Skeletal muscle tissue (tissue), 4 donors: Measurements from ENCODE around the gene ESF1. TPM values are rescaled to one million over a fixed set of nuclear protein-coding genes. Genes with fewer than 3 reads are reported as not detected.
A peak's percentile ranks its signal among the peaks of the same experiment; 100 is the strongest.

Source experiments
- H3K27ac ChIP-seq: one replicate; pipeline ENCODE4 v1.7.0; 2013; ENCODE audit warnings: mild to moderate bottlenecking, low read depth, low read length, inconsistent platforms
- H3K27me3 ChIP-seq, 3 donors: one replicate each; pipeline ENCODE4 v1.7.0; 2013; ENCODE audit warnings: low read length in 3 of 3; ENCODE audit not compliant: control insufficient read depth in 3 of 3, insufficient read depth in 3 of 3
- H3K36me3 ChIP-seq, 3 donors: one replicate each; pipeline ENCODE4 v1.7.0; 2013; ENCODE audit warnings: low read length in 3 of 3; ENCODE audit not compliant: control insufficient read depth in 3 of 3, insufficient read depth in 3 of 3
- H3K4me1 ChIP-seq, 3 donors: one replicate each; pipeline ENCODE4 v1.7.0; 2013; ENCODE audit warnings: low read length in 3 of 3, mild to moderate bottlenecking in 3 of 3; ENCODE audit not compliant: control insufficient read depth in 3 of 3, insufficient read depth in 3 of 3
- H3K4me3 ChIP-seq, 3 donors: one replicate each; pipeline ENCODE4 v1.7.0; 2013; ENCODE audit warnings: low read length in 3 of 3
- H3K9ac ChIP-seq, 3 donors: one replicate each; pipeline ENCODE4 v1.7.0; 2013; ENCODE audit warnings: low read length in 3 of 3, mild to moderate bottlenecking in 3 of 3, moderate library complexity in 2 of 3, low read depth in 1 of 3
- H3K9me3 ChIP-seq, 3 donors: one replicate each; pipeline ENCODE4 v1.7.0; 2013; ENCODE audit warnings: low read length in 3 of 3; ENCODE audit not compliant: control insufficient read depth in 3 of 3
- total RNA-seq: library from RNA; depleted of rRNA; stranded (reverse); fragments of >200 nt; gene quantifications from one replicate; pipeline ENCODE4 v1.2.3, GENCODE V29; 2014
- donor health status: Osteomylitis.

ESF1 gene
- total RNA-seq, 1 donor from 2014 or later = 5.7 TPM

DNA sequence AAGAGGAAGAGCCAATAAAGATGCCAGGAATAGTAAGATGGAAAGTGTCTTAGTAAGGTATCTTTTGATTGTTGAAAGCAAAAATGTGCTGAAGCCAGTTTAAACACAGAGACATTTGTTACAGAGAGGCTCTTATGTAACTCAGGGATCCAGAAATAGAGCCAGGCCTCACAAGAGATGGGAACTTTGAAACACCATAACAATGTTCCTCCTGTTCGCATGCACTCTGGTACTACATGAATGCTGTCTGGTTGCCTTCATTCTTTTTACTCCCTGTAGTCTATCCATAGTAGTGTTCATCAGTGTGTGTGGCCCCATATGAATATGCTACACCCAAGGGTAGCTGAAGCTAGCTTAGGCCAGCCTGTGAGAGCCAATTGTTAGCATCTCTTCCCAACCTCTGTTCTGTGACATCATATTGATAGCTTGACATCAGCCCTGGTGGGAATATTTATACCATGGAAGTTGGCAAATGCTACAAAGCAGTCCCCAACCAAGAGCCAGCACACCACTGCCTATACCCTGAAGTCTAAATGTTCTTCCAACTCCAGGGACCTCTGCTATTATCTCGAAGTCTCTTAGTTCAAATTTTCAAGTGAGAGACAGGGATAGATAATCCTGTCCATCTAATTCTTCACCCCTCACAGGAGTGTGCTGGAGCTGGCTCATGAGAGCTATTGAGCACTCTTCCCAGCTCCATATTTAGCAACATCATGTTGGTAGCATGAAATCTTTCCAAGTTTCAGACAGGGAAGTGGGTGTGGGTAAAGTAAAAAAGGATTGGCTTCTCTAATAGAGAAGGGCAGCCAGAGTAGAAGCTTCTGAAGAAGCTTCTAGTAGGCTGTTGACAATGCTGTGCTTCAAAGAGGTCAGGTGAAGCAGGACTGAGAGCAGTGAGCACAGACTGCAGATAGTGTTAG lies 7.1 kb upstream of the ESF1 start:
- peaks cover 13 to 18% (median 17%) of the 10 kb centered on the region in 3 donors for H3K4me1 ChIP-seq
- peaks cover 35 to 52% (median 45%) of the 10 kb centered on the region in 3 donors for H3K36me3 ChIP-seq
- no peaks in the 10 kb centered on the region for H3K27me3 ChIP-seq
- H3K4me3 ChIP-seq = no peak overlapping the region
- peak overlapping the region; percentile 51 for H3K27ac ChIP-seq
- H3K9ac ChIP-seq = no peak overlapping the region
- no peaks in the 10 kb centered on the region for H3K9me3 ChIP-seq

DNA sequence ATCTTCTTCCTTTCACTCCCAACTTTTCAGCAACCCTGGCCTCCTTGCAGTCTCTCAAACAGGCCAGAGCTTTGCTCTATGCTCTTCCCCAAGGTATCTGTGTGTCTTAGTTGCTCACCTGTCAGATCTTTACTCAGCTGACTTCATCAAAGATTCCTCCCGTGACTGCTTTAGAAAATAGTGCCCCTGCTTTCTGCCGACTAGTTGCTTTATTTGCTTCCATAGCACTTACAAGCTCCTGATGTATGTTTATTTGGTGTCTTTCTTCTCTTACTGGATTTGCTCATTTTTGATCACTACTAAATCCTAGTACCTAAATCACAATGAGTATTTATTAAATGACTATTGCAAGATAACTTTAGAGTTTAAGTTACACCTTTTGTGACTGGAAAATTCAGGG lies 6.0 kb upstream of the ESF1 start:
- no peaks in the 10 kb centered on the region for H3K9me3 ChIP-seq
- H3K36me3 ChIP-seq = peaks cover 26 to 47% (median 37%) of the 10 kb centered on the region in 3 donors
- H3K27ac ChIP-seq = no peak overlapping the region

DNA sequence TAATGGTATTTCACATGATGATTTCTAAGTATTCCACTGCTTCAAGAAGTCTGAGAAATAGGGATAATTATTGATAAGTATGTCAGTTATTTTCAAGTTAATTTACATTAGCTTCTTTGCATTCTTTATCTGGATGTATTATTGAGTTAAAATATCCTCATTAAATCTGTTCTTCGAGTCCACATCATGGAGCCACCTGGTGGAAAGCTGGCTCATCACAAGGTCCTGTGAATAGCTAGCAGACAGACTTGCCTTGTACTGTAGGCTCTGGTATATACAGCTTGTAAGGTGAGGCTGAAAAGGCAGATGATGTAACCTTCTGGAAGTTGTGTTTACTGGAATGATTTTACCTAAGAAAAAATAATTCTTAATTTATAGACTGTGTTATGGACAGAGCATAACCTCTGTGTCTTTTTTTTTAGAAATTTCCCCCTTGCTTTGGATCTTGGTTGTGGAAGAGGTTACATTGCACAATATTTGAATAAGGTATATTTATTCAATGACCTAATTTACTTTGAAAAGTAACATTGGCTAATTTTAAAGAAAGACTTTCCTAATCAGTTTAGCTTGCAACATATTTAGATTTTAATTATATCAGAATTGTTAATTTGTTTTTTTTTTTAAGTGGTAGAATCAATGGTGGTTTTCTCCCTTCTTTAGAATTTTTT lies 3.6 kb upstream of the ESF1 start:
- H3K27ac ChIP-seq = no peak overlapping the region
- H3K27me3 ChIP-seq = no peaks in the 10 kb centered on the region
- no peak overlapping the region for H3K9ac ChIP-seq
- no peak overlapping the region for H3K4me3 ChIP-seq
- peaks cover 27 to 40% (median 29%) of the 10 kb centered on the region in 3 donors for H3K4me1 ChIP-seq
- no peaks in the 10 kb centered on the region for H3K9me3 ChIP-seq
- H3K36me3 ChIP-seq = peaks cover 17 to 31% (median 24%) of the 10 kb centered on the region in 3 donors

More for the DNA sequence above, 6.0 kb upstream of the ESF1 start:
- no peak overlapping the region for H3K4me3 ChIP-seq
- H3K27me3 ChIP-seq = no peaks in the 10 kb centered on the region
- peaks cover 20 to 27% (median 25%) of the 10 kb centered on the region in 3 donors for H3K4me1 ChIP-seq
- H3K9ac ChIP-seq = no peak overlapping the region

DNA sequence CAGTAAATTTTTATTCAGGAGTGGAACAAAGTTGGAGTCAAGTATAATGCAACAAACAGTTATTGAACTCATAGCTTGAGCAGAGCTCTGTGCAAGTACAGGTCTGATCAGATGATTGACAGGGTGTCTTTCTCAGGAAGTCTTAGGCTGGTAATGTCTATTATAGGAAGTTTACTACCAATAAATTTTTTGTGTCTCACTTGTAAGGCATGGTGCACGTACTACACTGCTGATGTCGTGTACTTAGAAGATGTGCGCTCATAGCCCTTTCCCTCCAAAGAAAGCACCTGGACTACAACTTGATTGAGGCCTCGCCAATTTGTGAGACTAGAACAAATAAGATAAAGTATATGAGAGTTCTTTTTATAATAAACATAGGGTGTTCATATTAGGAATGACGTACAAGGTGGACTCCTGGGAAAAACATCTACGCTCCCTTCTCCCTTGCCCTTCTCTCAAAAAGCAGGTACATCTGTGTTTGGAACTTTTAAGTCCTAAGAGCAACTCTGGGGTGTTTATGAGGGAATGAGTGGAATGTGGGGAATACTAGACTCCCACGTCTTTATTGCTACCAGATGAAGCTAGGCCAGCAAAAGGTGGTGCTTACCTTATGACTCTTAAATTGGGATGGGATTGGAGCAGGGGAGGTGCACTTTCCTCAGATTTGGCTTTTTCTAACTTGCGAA lies 1.6 kb upstream of the ESF1 start:
- Histone ChIP-seq H3K4me1 (peaks cover 14 to 26% (median 15%) of the 10 kb centered on the region in 3 donors), H3K27me3 (no peaks in the 10 kb centered on the region), H3K9ac (peak overlapping the region; percentile 87 to 91 (median 91)), H3K4me3 (peak overlapping the region; percentile 59 to 99 (median 93)), H3K9me3 (no peaks in the 10 kb centered on the region), H3K36me3 (peaks cover 15 to 24% (median 16%) of the 10 kb centered on the region in 3 donors), H3K27ac (peak overlapping the region; percentile 14)

DNA sequence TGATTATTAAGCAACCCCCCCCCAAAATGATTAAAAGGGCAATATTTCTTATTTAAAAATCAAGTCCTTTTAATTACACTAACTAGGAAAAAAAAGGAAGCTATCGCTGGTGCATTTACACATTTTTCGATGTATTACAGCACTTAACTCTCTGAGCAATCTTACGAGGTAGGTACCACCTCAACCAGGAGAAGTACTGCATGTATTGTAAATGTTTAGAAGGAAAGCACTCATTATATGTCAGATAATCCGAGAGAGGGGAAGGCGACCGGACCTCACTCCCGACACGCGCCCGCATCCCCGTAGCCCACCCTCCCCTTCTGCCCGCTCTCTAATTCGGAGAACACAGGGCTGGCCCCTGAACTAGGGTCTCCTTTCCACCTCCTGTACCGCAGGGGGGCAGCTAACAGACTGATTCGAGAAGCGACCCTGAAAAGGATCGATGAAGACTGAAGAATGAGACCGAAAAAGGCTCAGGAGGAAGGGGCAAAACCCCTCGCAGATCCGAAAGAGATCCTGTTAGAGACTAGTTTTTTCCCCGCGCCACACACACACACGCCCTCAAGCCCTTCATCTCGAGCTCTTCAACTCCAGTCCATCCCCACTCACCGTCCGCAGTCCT lies 337 bp downstream of the ESF1 start:
- H3K4me1 ChIP-seq = peaks cover 14 to 23% (median 15%) of the 10 kb centered on the region in 3 donors
- no peaks in the 10 kb centered on the region for H3K27me3 ChIP-seq
- H3K9me3 ChIP-seq = no peaks in the 10 kb centered on the region
- peak overlapping the region; percentile 93 to 99 (median 98) for H3K4me3 ChIP-seq
- peaks cover 10 to 22% (median 13%) of the 10 kb centered on the region in 3 donors for H3K36me3 ChIP-seq
- H3K9ac ChIP-seq = peak overlapping the region; percentile 87 to 91 (median 91)
- H3K27ac ChIP-seq = peak overlapping the region; percentile 92

DNA sequence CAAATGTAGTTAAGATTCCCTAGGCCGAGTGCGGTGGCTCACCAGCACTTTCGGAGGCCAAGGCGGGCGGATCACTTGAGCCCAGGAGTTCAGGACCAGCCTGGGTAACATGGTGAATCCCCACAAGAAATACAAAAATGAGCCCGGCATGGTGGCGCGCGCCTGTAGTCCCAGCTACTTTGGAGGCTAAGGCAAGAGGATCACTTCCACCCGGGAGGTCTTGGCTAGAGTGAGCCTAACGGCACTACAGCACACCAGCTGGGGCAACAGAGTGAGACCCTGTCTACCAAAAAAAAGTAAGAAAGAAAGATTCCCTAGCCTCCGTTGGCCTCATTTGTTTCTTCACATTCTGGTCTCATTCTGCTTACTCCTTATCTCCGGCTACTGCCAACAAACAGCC lies 1.2 kb downstream of the ESF1 start:
- H3K4me3 ChIP-seq = peak overlapping the region; percentile 30 to 99 (median 98)
- peaks cover 14 to 23% (median 15%) of the 10 kb centered on the region in 3 donors for H3K4me1 ChIP-seq
- peaks cover 10 to 17% (median 13%) of the 10 kb centered on the region in 3 donors for H3K36me3 ChIP-seq
- H3K27me3 ChIP-seq = no peaks in the 10 kb centered on the region
- no peak overlapping the region for H3K27ac ChIP-seq
- no peak overlapping the region for H3K9ac ChIP-seq
- H3K9me3 ChIP-seq = no peaks in the 10 kb centered on the region

DNA sequence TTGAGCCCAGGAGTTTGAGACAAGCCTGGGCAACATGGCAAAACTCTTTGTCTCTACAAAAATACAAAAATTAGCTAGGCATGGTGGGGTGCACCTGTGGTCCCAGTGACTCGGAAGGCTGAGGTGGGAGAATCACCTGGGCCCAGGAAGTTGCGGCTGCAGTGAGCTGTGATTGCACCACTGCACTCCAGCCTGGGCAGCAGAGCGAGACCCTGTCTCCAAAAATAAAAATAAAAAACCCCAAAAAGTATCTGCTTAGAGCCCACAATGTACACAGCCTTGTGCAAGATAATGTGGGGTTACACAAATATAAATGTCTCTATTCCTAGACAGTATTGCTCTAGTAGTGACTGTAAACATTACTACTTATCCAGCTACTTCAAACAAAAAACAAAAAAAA lies 5.9 kb downstream of the ESF1 start:
- Histone ChIP-seq H3K4me3 (no peak overlapping the region), H3K36me3 (peaks cover 9 to 40% (median 38%) of the 10 kb centered on the region in 3 donors), H3K4me1 (peaks cover 4 to 6% (median 5%) of the 10 kb centered on the region in 3 donors), H3K27ac (no peak overlapping the region), H3K27me3 (no peaks in the 10 kb centered on the region), H3K9ac (no peak overlapping the region), H3K9me3 (no peaks in the 10 kb centered on the region)

DNA sequence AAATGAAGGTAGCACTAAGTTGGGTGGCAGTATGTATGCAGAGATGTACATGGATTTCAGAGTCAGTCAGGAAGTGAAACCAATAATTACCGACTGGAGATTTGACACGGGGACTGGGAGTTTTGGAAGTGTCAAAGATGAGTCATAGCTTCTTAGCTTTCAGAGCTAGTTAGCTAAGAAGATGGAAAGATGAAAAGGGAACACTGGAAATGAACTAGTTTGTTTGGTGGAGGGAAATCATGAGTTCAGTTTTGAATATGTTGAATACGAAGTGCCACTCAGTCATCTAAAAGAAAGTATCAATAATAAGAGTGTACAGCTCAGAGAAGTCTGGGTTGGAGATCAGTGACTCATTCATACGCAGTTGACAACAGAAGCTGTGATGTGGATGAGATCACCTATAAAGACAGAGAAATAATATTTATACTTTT lies 7.5 kb downstream of the ESF1 start:
- Histone ChIP-seq H3K4me1 (no peaks in the 10 kb centered on the region), H3K27ac (no peak overlapping the region), H3K27me3 (no peaks in the 10 kb centered on the region), H3K4me3 (no peak overlapping the region), H3K9me3 (no peaks in the 10 kb centered on the region), H3K36me3 (peaks cover 9 to 45% (median 40%) of the 10 kb centered on the region in 3 donors), H3K9ac (no peak overlapping the region)

DNA sequence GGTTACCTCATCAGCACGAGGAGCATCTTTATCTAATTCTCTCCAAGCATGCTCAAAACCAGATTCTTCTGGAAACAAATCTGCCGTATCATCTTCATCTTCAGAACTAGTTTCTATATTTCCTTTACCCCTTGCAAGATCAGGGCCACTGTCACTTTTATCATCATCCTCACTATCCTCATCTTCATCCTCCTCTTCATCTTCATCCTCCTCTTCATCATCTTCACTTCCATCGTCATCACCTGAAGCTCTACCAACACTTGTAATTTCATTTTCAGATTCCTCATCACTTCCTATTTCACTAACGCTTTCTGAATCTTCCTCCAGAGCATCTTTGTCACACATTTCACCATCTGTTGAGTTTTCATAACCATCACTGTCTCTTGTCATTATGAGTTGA lies 8.9 kb downstream of the ESF1 start:
- Histone ChIP-seq H3K27ac (no peak overlapping the region), H3K27me3 (no peaks in the 10 kb centered on the region), H3K4me1 (no peaks in the 10 kb centered on the region), H3K36me3 (peaks cover 7 to 42% (median 40%) of the 10 kb centered on the region in 3 donors), H3K4me3 (no peak overlapping the region), H3K9ac (no peak overlapping the region), H3K9me3 (no peaks in the 10 kb centered on the region)
